ENCODE results near the gene PDGFRB. TPM values are rescaled to one million over a fixed set of nuclear protein-coding genes. Genes with fewer than 3 reads are reported as not detected.

The PDGFRB gene
- total and polyA plus RNA-seq, 2 of the 8 experiments (the other 6 are each of a cell fraction or from before 2014, with no cell fraction given) = 4.2 to 13.7 TPM

DNA sequence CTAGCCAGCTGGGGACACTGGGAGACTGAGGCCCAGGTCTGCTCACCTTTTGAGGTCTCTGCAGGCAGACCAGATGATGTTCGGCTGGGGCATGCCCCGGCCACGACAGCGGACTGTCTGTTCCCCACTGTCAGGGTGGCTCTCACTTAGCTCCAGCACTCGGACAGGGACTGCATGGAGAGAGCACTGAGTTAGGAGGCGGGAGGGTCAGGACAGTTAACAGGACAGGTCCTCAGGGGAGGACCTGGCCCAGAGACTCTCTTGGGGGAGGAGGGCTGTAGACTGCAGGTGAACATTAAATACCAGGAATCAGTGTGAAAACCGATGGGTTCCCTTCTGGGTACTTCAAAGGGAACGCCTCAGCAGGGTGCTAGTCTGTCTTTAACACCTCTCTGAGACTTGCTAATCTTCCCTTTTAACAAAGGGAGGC lies 25.1 kb downstream of the PDGFRB start:
- Histone ChIP-seq H3K79me1 (ENCODE audit: low read depth, low read length) (no peaks in the 10 kb centered on the region), H3K27me3 (replicated peaks in 1 of 4; ENCODE audit: control insufficient read depth in 3 of 4, extremely low read depth in 1 of 4, insufficient read depth in 3 of 4, low read length in 3 of 4) (peaks cover 0 to 5% (median 3%) of the 10 kb centered on the region in 4 experiments; a peak in 3 of 7 replicates), H3K9ac (replicated peaks in 1 of 4; ENCODE audit: extremely low read depth in 1 of 4, low read depth in 3 of 4, low read length in 3 of 4) (no peak overlapping the region), H3K79me2 (ENCODE audit: control insufficient read depth in 1 of 2, insufficient read depth in 2 of 2, low read length in 2 of 2) (no peaks in the 10 kb centered on the region), H4K8ac (ENCODE audit: extremely low read depth, insufficient read depth, low read length) (no peak overlapping the region), H2BK120ac (replicated peaks; ENCODE audit: low read depth, low read length) (no peak overlapping the region), H4K91ac (replicated peaks; ENCODE audit: insufficient read length, low read length) (no peak overlapping the region), H2BK15ac (ENCODE audit: low read length) (no peak overlapping the region), H3K4ac (replicated peaks; ENCODE audit: insufficient read length, low read depth, low read length) (no peak overlapping the region), H3K56ac (replicated peaks; ENCODE audit: insufficient read length, low read depth, low read length) (no peak overlapping the region), H3K23ac (ENCODE audit: insufficient read length) (no peak overlapping the region), H3K4me3 (ENCODE audit: extremely low read depth in 1 of 4, insufficient read depth in 2 of 4, low read depth in 3 of 4, low read length in 4 of 4) (no peak overlapping the region), H3K23me2 (ENCODE audit: low read depth, low read length) (no peaks in the 10 kb centered on the region), H4K20me1 (replicated peaks in 1 of 2; ENCODE audit: control insufficient read depth in 1 of 2, insufficient read depth in 2 of 2, low read length in 2 of 2) (peaks cover 0 to 9% of the 10 kb centered on the region in 2 experiments), H3K9me3 (ENCODE audit: insufficient read depth in 2 of 2, low read depth in 1 of 2, low read length in 1 of 2) (no peaks in the 10 kb centered on the region), H4K5ac (ENCODE audit: insufficient read length, low read depth, low read length) (no peak overlapping the region), H3K36me3 (ENCODE audit: control insufficient read depth in 2 of 4, insufficient read depth in 4 of 4, low read length in 3 of 4) (no peaks in the 10 kb centered on the region), H3K14ac (ENCODE audit: insufficient read length) (no peak overlapping the region), H2AK5ac (ENCODE audit: low read depth, low read length) (no peak overlapping the region), H3K18ac (ENCODE audit: extremely low read depth, low read length) (no peak overlapping the region), H3K27ac (ENCODE audit: low read depth, low read length) (no peak overlapping the region), H2BK12ac (ENCODE audit: low read depth, low read length) (no peak overlapping the region), H2AFZ (ENCODE audit: low read length) (no peak overlapping the region), H2BK20ac (ENCODE audit: low read length) (no peak overlapping the region), H2BK5ac (ENCODE audit: low read depth, low read length) (no peak overlapping the region), H3K4me2 (ENCODE audit: insufficient read depth in 1 of 2, low read depth in 2 of 2, low read length in 2 of 2) (no peak overlapping the region), H3K4me1 (replicated peaks in 1 of 4; ENCODE audit: control insufficient read depth in 3 of 4, insufficient read depth in 4 of 4, low read length in 3 of 4) (peaks cover 5 to 12% (median 6%) of the 10 kb centered on the region in 4 experiments; a peak in 6 of 7 replicates)
- WGBS, 2 experiments (ENCODE audit: extremely low coverage in 1 of 2, insufficient coverage in 1 of 2, insufficient read length in 1 of 2, insufficient replicate concordance in 2 of 2, low coverage in 1 of 2, low lambda C conversion rate in 2 of 2, missing lambda C conversion rate in 1 of 2) = 80% methylated on average over 8 of the region's 8 CpGs; no CpG with 5 or more reads in 1 of the 2 experiments
- POLR2A ChIA-PET (ENCODE audit: partially characterized antibody) = no interaction called here
- FAIRE-seq (no peak), DNase-seq (ENCODE audit: low read depth in 1 of 2, low spot score in 2 of 2) (no peak)
- TF ChIP-seq MAFK (IDR thresholded peaks at IDR 0.05; ENCODE audit: low read depth, low read length) = no peak
- TF ChIP-seq SP1 (IDR thresholded peaks at IDR 0.05; ENCODE audit: low read depth, low read length) = peak; percentile 43; the same call in 1 of the 2 replicates
- CTCF ChIA-PET (ENCODE audit: partially characterized antibody) = interaction anchor here (0.7 to 16.9 kb wide), 33 partner anchors 8 to 266 kb away, joined by 3 to 188 read pairs (median 4); no protein-coding TSS in a partner anchor

Measured in H1 (cell line).